H9 (cell line): ENCODE data around the gene TREML2. TPM values are rescaled to one million over a fixed set of nuclear protein-coding genes. Genes with fewer than 3 reads are reported as not detected.

ENCODE experiments used
- DNase-seq: peaks from one replicate; pipeline ENCODE4 v3.0.0-alpha.2; 2017
- H2AFZ ChIP-seq: one replicate; pipeline ENCODE4 v1.6.1; 2013; ENCODE audit warnings: mild to moderate bottlenecking, low read length, control low read depth, moderate library complexity
- H2AK5ac ChIP-seq: 2 replicates; pipeline ENCODE4 v1.6.1; 2013; ENCODE audit warnings: low read length, control low read depth, mixed read lengths; ENCODE audit not compliant: insufficient read length
- H2BK120ac ChIP-seq: one replicate; pipeline ENCODE4 v1.6.1; 2013; ENCODE audit warnings: low read depth, mild to moderate bottlenecking, low read length, control low read depth, inconsistent platforms; ENCODE audit not compliant: poor library complexity, severe bottlenecking
- H2BK12ac ChIP-seq: 2 replicates; pipeline ENCODE4 v1.6.1; 2013; ENCODE audit warnings: low read length, control low read depth, mixed read lengths, low read depth; ENCODE audit not compliant: insufficient read length
- H2BK15ac ChIP-seq: 2 replicates; pipeline ENCODE4 v1.6.1; 2013; ENCODE audit warnings: low read depth, low read length, control low read depth
- H2BK20ac ChIP-seq: one replicate; pipeline ENCODE4 v1.6.1; 2013; ENCODE audit warnings: low read depth, mild to moderate bottlenecking, low read length, control low read depth, inconsistent platforms; ENCODE audit not compliant: poor library complexity, severe bottlenecking
- H2BK5ac ChIP-seq: 2 replicates; pipeline ENCODE4 v1.6.1; 2013; ENCODE audit warnings: low read length, control low read depth, mixed read lengths; ENCODE audit not compliant: insufficient read length
- H3K14ac ChIP-seq: 2 replicates; pipeline ENCODE4 v1.6.1; 2013; ENCODE audit warnings: low read length, control low read depth; ENCODE audit not compliant: insufficient read depth
- H3K18ac ChIP-seq: 2 replicates; pipeline ENCODE4 v1.6.1; 2013; ENCODE audit warnings: low read depth, mild to moderate bottlenecking, mixed read lengths, low read length, control low read depth; ENCODE audit not compliant: insufficient read length
- H3K23ac ChIP-seq: 2 replicates; pipeline ENCODE4 v1.6.1; 2013; ENCODE audit warnings: low read length, control low read depth, mixed read lengths, low read depth; ENCODE audit not compliant: insufficient read length
- H3K23me2 ChIP-seq: 2 replicates; pipeline ENCODE4 v1.6.1; 2013; ENCODE audit warnings: low read depth, mild to moderate bottlenecking, mixed read lengths, low read length, control low read depth; ENCODE audit not compliant: insufficient read length, poor library complexity, severe bottlenecking
- H3K27ac ChIP-seq: 2 replicates; pipeline ENCODE4 v1.5.1; 2013; ENCODE audit warnings: low read length, control low read depth, mixed read lengths, low read depth; ENCODE audit not compliant: insufficient read length
- H3K27me3 ChIP-seq: 2 replicates; pipeline ENCODE4 v1.6.1; 2013; ENCODE audit warnings: low read length, control low read depth, inconsistent platforms; ENCODE audit not compliant: insufficient read depth
- H3K4ac ChIP-seq: 2 replicates; pipeline ENCODE4 v1.6.1; 2013; ENCODE audit warnings: low read depth, mild to moderate bottlenecking, control low read depth, inconsistent platforms, low read length, moderate library complexity
- H3K4me1 ChIP-seq: 2 replicates; pipeline ENCODE4 v1.6.1; 2013; ENCODE audit warnings: low read length, control low read depth, inconsistent platforms; ENCODE audit not compliant: insufficient read depth
- H3K4me2 ChIP-seq: 2 replicates; pipeline ENCODE4 v1.6.1; 2013; ENCODE audit warnings: low read length, control low read depth, mixed read lengths; ENCODE audit not compliant: insufficient read length, insufficient read depth
- H3K56ac ChIP-seq: 2 replicates; pipeline ENCODE4 v1.6.1; 2013; ENCODE audit warnings: low read depth, mild to moderate bottlenecking, mixed read lengths, low read length, control low read depth; ENCODE audit not compliant: insufficient read length
- H3K79me1 ChIP-seq: 2 replicates; pipeline ENCODE4 v1.6.1; 2013; ENCODE audit warnings: low read depth, mild to moderate bottlenecking, moderate library complexity, low read length, control low read depth, inconsistent platforms; ENCODE audit not compliant: insufficient read depth, poor library complexity, severe bottlenecking
- H3K79me2 ChIP-seq: 2 replicates; pipeline ENCODE4 v1.6.1; 2013; ENCODE audit warnings: low read length, control low read depth, inconsistent platforms; ENCODE audit not compliant: insufficient read depth
- H3K9ac ChIP-seq: 2 replicates; pipeline ENCODE4 v1.6.1; 2013; ENCODE audit warnings: low read length, control low read depth, mixed read lengths; ENCODE audit not compliant: insufficient read length; ENCODE audit errors: extremely low read depth
- H3K9me3 ChIP-seq: one replicate; pipeline ENCODE4 v1.6.1; 2013; ENCODE audit warnings: low read depth, low read length, inconsistent platforms; ENCODE audit not compliant: control insufficient read depth
- H3T11ph ChIP-seq: one replicate; pipeline ENCODE4 v1.6.1; 2013; ENCODE audit warnings: mild to moderate bottlenecking, low read length, control low read depth, inconsistent platforms
- H4K20me1 ChIP-seq: one replicate; pipeline ENCODE4 v1.6.1; 2013; ENCODE audit not compliant: control insufficient read depth, insufficient read length, insufficient read depth
- H4K5ac ChIP-seq: 2 replicates; pipeline ENCODE4 v1.6.1; 2013; ENCODE audit warnings: low read depth, mild to moderate bottlenecking, mixed read lengths, low read length, control low read depth; ENCODE audit not compliant: insufficient read length
- H4K8ac ChIP-seq: replicated peaks from 2 replicates; pipeline ENCODE4 v1.6.1; 2013; ENCODE audit warnings: low read length, control low read depth, mixed read lengths, low read depth; ENCODE audit not compliant: insufficient read length
- H4K91ac ChIP-seq: 2 replicates; pipeline ENCODE4 v1.6.1; 2013; ENCODE audit warnings: low read depth, mild to moderate bottlenecking, moderate library complexity, mixed read lengths, low read length, control low read depth; ENCODE audit not compliant: insufficient read length
- H3K27ac Mint-ChIP-seq, 3 experiments: 2 replicates in 2 of 3; 3 replicates in 1 of 3; pipeline ENCODE4 v1.8.0; 2020 to 2021; ENCODE audit warnings: mixed read lengths in 3 of 3, mild to moderate bottlenecking in 1 of 3, moderate library complexity in 1 of 3
- H3K27me3 Mint-ChIP-seq: 2 replicates; pipeline ENCODE4 v1.8.0; 2021; ENCODE audit warnings: low read depth, mild to moderate bottlenecking, moderate library complexity, mixed read lengths
- H3K36me3 Mint-ChIP-seq, 3 experiments: 2 replicates in 2 of 3; 3 replicates in 1 of 3; pipeline ENCODE4 v1.8.0; 2020 to 2021; ENCODE audit warnings: low read depth in 3 of 3, mixed read lengths in 3 of 3; ENCODE audit not compliant: insufficient read depth in 1 of 3
- H3K4me1 Mint-ChIP-seq, 2 experiments: 2 replicates each; pipeline ENCODE4 v1.8.0; 2020; ENCODE audit warnings: mixed read lengths in 2 of 2
- H3K4me3 Mint-ChIP-seq, 2 experiments: 2 replicates in 1 of 2; 3 replicates in 1 of 2; pipeline ENCODE4 v1.8.0; 2020 to 2021; ENCODE audit warnings: mild to moderate bottlenecking in 2 of 2, mixed read lengths in 2 of 2, moderate library complexity in 1 of 2
- H3K9me3 Mint-ChIP-seq, 2 experiments: 2 replicates in 1 of 2; 3 replicates in 1 of 2; pipeline ENCODE4 v1.8.0; 2020; ENCODE audit warnings: mild to moderate bottlenecking in 2 of 2, mixed read lengths in 2 of 2, moderate library complexity in 1 of 2
- WGBS: extraction: QIAGEN DNeasy Blood & Tissue Kit; methylation state at CpG from one replicate; pipeline ENCODE4 v1.1.7; 2013; ENCODE audit warnings: missing lambda C conversion rate, low lambda C conversion rate, mixed read lengths; ENCODE audit not compliant: insufficient read length; ENCODE audit errors: extremely low coverage; 5-methylcytosine and 5-hydroxymethylcytosine counted together
- total RNA-seq: library from RNA; stranded (reverse); gene quantifications from 2 replicates; pipeline ENCODE4 v1.2.1, GENCODE V29; 2021
- TF ChIP-seq, protein P1 (sequence below): fragments of 200-600 bp; sonication (generic); conservative IDR thresholded peaks from 3 replicates; pipeline ENCODE4 v1.8.0; 2021; ENCODE audit warnings: antibody characterized with exemption, mild to moderate bottlenecking

The TREML2 gene
- total RNA-seq, 1 experiment from 2014 or later, result 0.07 TPM

DNA sequence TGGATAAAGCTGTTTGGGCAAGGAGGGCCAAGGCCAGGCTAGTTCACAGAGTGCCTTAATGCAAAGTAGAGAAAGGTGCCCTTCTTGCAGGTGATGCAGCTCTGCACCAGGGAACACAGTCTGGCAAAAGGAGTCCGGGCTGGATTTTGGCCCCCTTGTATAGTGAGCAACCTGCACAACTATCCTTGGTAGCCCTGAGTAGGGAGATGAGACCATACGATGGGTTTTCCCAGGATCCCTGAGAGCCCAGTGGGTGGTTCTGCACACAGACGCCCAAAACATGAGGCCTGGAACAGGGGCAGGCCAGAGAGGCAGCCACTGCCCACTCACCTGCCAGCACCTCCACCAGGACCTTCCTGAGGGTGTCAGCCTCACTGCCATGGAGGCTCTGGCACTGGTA is 40.0 kb downstream of the TREML2 start:
- H3K9me3 Mint-ChIP-seq, result no peaks in the 10 kb centered on the region
- Histone ChIP-seq H3K18ac (no peak overlapping the region), H2AK5ac (no peak overlapping the region), H4K20me1 (no peaks in the 10 kb centered on the region), H3K4ac (no peak overlapping the region), H2BK15ac (no peak overlapping the region), H3K27me3 (no peaks in the 10 kb centered on the region; the same call in 1 of the 2 replicates), H3K4me2 (no peak overlapping the region), H3K23ac (no peak overlapping the region), H3K56ac (no peak overlapping the region), H2BK12ac (no peak overlapping the region), H4K5ac (no peak overlapping the region), H3K9me3 (no peaks in the 10 kb centered on the region), H2BK5ac (no peak overlapping the region), H4K91ac (no peak overlapping the region), H3K23me2 (no peaks in the 10 kb centered on the region), H3K14ac (no peak overlapping the region), H2BK120ac (no peak overlapping the region), H3T11ph (no peak overlapping the region), H3K9ac (no peak overlapping the region), H3K79me2 (no peaks in the 10 kb centered on the region), H2AFZ (no peak overlapping the region), H4K8ac (no peak overlapping the region), H3K4me1 (no peaks in the 10 kb centered on the region), H3K27ac (no peak overlapping the region), H3K79me1 (no peaks in the 10 kb centered on the region), H2BK20ac (no peak overlapping the region)
- H3K4me1 Mint-ChIP-seq, result peaks cover 2 to 7% of the 10 kb centered on the region in 2 experiments; a peak in 2 of 4 replicates
- H3K27me3 Mint-ChIP-seq, result peaks cover 3% of the 10 kb centered on the region
- no CpG with 5 or more reads among the region's 3 CpGs for WGBS
- no peaks in the 10 kb centered on the region for H3K36me3 Mint-ChIP-seq
- TF ChIP-seq, protein P1, sequence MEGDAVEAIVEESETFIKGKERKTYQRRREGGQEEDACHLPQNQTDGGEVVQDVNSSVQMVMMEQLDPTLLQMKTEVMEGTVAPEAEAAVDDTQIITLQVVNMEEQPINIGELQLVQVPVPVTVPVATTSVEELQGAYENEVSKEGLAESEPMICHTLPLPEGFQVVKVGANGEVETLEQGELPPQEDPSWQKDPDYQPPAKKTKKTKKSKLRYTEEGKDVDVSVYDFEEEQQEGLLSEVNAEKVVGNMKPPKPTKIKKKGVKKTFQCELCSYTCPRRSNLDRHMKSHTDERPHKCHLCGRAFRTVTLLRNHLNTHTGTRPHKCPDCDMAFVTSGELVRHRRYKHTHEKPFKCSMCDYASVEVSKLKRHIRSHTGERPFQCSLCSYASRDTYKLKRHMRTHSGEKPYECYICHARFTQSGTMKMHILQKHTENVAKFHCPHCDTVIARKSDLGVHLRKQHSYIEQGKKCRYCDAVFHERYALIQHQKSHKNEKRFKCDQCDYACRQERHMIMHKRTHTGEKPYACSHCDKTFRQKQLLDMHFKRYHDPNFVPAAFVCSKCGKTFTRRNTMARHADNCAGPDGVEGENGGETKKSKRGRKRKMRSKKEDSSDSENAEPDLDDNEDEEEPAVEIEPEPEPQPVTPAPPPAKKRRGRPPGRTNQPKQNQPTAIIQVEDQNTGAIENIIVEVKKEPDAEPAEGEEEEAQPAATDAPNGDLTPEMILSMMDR, result no peak
- no peak overlapping the region for H3K27ac Mint-ChIP-seq
- DNase-seq, result no peak
- no peak overlapping the region for H3K4me3 Mint-ChIP-seq
